ENCODE results near the gene DRD4. TPM values are rescaled to one million over a fixed set of nuclear protein-coding genes. Genes with fewer than 3 reads are reported as not detected.

Gene DRD4
- total RNA-seq, 1 donor from 2014 or later, result 0.63 TPM

DNA sequence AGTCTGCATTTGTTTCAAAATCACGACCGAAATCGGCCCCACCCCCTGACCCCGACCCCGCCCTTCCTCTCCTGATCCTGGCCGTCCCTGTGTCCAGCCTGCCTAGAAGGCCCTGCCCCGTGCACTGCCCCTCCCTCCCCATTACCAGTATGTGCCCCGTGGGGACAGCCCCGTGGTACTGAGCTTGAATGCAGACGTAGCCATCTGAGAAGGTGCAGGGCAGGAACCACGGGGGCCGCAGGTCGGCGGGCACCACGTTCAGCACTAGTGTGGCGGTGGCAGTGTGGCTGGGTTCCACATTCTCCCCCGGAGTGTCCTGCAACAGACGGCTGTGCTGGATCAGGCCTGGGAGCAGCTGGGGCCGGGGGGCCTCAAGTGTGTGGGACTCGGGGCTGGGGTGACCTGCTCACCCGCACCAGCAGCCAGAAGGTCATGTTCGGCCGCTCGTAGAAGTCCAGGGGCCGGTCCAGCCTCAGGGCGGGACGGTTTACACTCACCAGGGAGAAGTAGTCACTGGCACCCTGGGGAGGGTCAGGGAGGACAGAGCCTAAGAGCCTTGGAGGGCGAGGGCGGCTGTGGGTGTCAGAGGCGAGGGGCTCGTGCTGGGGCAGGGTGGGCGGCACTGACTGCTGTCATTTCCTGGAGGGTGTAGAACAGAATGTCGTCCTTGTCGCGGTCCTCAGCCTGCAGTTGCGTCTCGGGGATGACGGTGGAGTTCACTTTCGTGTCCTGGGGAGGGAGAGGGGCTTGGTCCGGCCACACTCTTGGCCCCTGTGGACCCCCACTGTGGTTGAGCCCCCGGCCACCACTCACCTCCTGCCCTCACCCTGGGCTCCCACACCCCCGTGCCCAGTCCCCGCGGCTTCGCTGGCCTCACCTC, 15.9 kb upstream of the DRD4 start:
- TF ChIP-seq, protein P1, sequence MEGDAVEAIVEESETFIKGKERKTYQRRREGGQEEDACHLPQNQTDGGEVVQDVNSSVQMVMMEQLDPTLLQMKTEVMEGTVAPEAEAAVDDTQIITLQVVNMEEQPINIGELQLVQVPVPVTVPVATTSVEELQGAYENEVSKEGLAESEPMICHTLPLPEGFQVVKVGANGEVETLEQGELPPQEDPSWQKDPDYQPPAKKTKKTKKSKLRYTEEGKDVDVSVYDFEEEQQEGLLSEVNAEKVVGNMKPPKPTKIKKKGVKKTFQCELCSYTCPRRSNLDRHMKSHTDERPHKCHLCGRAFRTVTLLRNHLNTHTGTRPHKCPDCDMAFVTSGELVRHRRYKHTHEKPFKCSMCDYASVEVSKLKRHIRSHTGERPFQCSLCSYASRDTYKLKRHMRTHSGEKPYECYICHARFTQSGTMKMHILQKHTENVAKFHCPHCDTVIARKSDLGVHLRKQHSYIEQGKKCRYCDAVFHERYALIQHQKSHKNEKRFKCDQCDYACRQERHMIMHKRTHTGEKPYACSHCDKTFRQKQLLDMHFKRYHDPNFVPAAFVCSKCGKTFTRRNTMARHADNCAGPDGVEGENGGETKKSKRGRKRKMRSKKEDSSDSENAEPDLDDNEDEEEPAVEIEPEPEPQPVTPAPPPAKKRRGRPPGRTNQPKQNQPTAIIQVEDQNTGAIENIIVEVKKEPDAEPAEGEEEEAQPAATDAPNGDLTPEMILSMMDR (conservative IDR thresholded peaks at IDR 0.05), result no peak
- H3K4me1 Mint-ChIP-seq, result no peaks in the 10 kb centered on the region
- H3K27me3 Mint-ChIP-seq (ENCODE audit: low read depth), result peaks cover 15% of the 10 kb centered on the region
- no peaks in the 10 kb centered on the region for H3K9me3 Mint-ChIP-seq
- H3K27ac Mint-ChIP-seq (ENCODE audit: unreplicated experiment), result no peak overlapping the region
- H3K36me3 Mint-ChIP-seq (ENCODE audit: low read depth), result no peaks in the 10 kb centered on the region
- no peak overlapping the region for H3K4me3 Mint-ChIP-seq
- no peak for DNase-seq (ENCODE audit: low read depth, low spot score)

DNA sequence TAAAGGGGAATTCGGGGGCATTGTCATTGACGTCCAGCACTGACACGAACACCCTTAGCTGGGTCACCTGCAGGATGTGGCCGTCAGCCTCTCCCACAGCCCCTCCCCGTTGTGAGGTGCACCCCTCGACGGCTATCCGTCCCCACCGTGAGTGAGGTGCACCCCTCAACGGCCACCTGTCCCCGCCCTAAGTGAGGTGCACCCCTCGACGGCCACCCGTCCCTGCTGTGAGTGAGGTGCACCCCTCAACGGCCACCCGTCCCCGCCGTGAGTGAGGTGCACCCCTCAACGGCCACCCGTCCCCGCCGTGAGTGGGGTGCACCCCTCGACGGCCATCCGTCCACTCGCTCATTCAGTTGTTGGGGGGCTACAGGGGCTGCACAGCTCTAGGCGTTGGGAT, 15.2 kb upstream of the DRD4 start:
- H3K9me3 Mint-ChIP-seq, result no peaks in the 10 kb centered on the region
- no peaks in the 10 kb centered on the region for H3K36me3 Mint-ChIP-seq (ENCODE audit: low read depth)
- no peak overlapping the region for H3K27ac Mint-ChIP-seq (ENCODE audit: unreplicated experiment)
- H3K4me3 Mint-ChIP-seq, result no peak overlapping the region
- H3K4me1 Mint-ChIP-seq, result no peaks in the 10 kb centered on the region
- TF ChIP-seq, protein P1 (conservative IDR thresholded peaks at IDR 0.05), result no peak
- no peak for DNase-seq (ENCODE audit: low read depth, low spot score)
- peaks cover 17% of the 10 kb centered on the region for H3K27me3 Mint-ChIP-seq (ENCODE audit: low read depth)

DNA sequence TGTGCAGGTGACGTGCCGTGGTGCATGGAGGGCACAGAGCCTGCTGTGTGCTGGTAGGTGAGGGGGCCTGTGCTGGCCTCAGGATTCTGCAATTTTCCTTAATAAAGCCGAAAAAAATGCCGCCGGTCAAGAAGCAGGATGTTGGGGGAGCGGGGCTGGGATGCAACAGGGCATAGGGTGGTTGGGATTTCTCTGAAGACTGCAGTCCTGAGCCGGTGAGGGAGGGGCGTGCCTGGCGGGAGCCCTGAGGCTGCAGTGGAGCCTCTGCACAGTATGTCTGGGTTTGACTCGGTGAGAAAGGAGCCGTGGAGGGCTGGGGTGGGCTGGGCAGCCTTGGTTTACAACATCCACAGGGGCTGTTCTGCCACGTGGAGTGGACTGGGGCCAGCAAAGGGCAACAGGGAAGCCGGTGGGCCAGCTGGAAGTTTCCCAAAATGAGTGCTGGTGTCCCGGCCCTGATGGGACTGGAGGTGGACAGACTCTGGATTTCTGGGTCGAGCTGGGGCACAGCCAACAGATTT, 13.7 kb upstream of the DRD4 start:
- peaks cover 28% of the 10 kb centered on the region for H3K27me3 Mint-ChIP-seq (ENCODE audit: low read depth)
- no peak for DNase-seq (ENCODE audit: low read depth, low spot score)
- peaks cover 6% of the 10 kb centered on the region for H3K4me1 Mint-ChIP-seq
- no peak overlapping the region for H3K27ac Mint-ChIP-seq (ENCODE audit: unreplicated experiment)
- TF ChIP-seq, protein P1 (conservative IDR thresholded peaks at IDR 0.05), result no peak
- H3K4me3 Mint-ChIP-seq, result no peak overlapping the region
- peaks cover 5% of the 10 kb centered on the region for H3K36me3 Mint-ChIP-seq (ENCODE audit: low read depth)
- H3K9me3 Mint-ChIP-seq, result no peaks in the 10 kb centered on the region

DNA sequence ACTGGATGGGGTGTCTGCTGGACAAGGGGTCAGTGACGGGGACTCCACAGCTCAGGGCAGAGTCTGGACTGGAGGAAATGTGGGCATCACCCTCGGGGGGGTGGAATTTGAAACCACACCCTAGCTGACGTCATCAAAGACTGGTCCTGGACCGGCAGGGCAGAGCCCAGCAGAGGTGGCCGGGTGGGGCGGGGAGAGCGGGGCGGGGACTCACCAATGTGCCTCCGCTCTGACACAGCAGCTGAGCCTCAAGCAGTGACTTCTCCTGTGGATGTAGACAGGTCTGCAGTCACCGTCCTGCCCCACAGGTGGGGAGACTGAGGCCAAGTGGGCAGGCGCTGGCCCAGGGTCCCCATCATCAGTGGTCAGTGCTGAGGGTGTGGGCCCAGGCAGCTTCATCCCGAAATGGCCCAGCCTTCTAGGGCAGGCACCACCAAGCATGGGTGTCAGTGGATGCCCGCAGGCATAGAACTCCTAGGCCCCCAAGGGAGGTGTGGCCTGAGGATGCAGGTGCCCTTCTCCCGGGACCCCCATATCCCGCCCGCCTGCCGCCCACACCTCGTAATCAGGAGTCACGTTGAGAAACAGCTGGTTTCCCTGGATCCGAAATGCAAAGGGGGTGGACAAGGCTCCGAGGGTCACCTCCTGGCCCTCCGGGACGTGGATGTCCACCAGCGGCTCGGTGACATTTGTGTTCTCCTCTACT, 12.9 kb upstream of the DRD4 start:
- H3K36me3 Mint-ChIP-seq (ENCODE audit: low read depth), result peaks cover 6% of the 10 kb centered on the region
- no peak for DNase-seq (ENCODE audit: low read depth, low spot score)
- no peaks in the 10 kb centered on the region for H3K9me3 Mint-ChIP-seq
- TF ChIP-seq, protein P1 (conservative IDR thresholded peaks at IDR 0.05), result no peak
- peaks cover 11% of the 10 kb centered on the region for H3K4me1 Mint-ChIP-seq
- H3K4me3 Mint-ChIP-seq, result no peak overlapping the region
- no peak overlapping the region for H3K27ac Mint-ChIP-seq (ENCODE audit: unreplicated experiment)
- peaks cover 35% of the 10 kb centered on the region for H3K27me3 Mint-ChIP-seq (ENCODE audit: low read depth)

DNA sequence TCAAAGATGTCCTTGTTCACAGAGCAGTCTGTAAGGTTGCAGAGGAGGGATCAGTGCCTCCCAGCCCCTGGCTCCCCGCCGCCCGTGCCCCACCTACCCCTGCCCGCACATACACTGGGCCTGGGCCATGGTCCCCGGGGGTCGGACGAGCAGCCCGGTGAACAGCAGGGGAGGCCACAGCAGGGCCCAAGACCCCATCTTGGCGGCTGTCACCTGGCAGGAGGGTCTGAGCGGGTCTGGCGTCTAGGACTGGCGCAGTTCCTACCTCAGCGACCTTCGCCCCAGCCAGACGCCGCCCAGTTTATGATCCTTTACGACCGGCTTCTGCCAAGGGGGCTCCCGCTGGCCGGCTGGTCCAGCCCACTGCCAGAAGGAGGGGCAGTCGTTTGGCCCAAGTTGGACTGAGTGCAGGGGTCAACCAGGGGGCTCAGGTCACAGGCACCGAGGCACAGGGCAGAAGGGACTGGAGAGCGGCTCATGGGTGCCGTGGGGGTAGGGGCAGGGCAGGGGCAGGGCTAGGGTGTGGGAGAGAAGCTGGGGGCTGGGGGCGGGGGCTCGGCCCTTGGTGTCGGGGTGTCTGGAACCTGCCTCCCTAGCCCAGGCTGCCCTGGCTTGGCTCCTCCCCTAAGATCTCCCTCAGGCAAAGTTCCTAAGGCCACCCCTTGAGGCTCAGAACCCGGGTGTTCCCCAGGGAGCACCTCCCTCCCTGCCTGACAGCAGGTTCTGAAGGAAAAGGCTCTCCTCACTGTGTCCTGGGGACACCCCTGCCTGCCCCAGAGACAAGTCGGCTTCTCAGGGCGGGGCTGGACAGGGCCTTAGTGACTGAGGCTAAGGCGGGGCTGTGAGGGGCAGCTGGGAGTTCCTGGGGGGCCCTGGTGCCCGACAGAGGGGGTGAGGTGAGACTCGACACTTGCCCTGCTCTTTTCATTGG, 12.1 kb upstream of the DRD4 start, which contains the start of gene CDHR5:
TSS of gene CDHR5 (minus strand) at position 251 of the 931 bp plus-strand sequence. CDS start at position 198, 53 bp downstream.
- Mint-ChIP-seq H3K4me1 (peaks cover 11% of the 10 kb centered on the region), H3K9me3 (no peaks in the 10 kb centered on the region), H3K27ac (ENCODE audit: unreplicated experiment) (no peak within 1 kb of the TSS), H3K27me3 (ENCODE audit: low read depth) (peaks cover 39% of the 10 kb centered on the region), H3K4me3 (no peak within 1 kb of the TSS), H3K36me3 (ENCODE audit: low read depth) (peaks cover 6% of the 10 kb centered on the region)
- TF ChIP-seq, protein P1 (conservative IDR thresholded peaks at IDR 0.05), result no peak
- DNase-seq (ENCODE audit: low read depth, low spot score), result no peak
